Osteocyte (in vitro differentiated cells): ENCODE results near the gene PNMA1. TPM values are rescaled to one million over a fixed set of nuclear protein-coding genes. Genes with fewer than 3 reads are reported as not detected.

Experiments used
- DNase-seq: peaks from one replicate; pipeline ENCODE4 v3.0.0; 2021; ENCODE audit warnings: mixed read lengths; ENCODE audit not compliant: unreplicated experiment; ENCODE audit errors: extremely low spot score
- H3K27ac Mint-ChIP-seq: one replicate; pipeline ENCODE4 v1.8.0; 2021; ENCODE audit warnings: mild to moderate bottlenecking, mixed read lengths; ENCODE audit not compliant: unreplicated experiment
- H3K27me3 Mint-ChIP-seq: one replicate; pipeline ENCODE4 v1.8.0; 2021; ENCODE audit warnings: mixed read lengths; ENCODE audit not compliant: unreplicated experiment
- H3K36me3 Mint-ChIP-seq: one replicate; pipeline ENCODE4 v1.8.0; 2021; ENCODE audit warnings: mixed read lengths; ENCODE audit not compliant: unreplicated experiment
- H3K4me1 Mint-ChIP-seq: one replicate; pipeline ENCODE4 v1.8.0; 2021; ENCODE audit warnings: mixed read lengths; ENCODE audit not compliant: unreplicated experiment
- H3K4me3 Mint-ChIP-seq: one replicate; pipeline ENCODE4 v1.8.0; 2021; ENCODE audit warnings: mild to moderate bottlenecking, moderate library complexity, mixed read lengths; ENCODE audit not compliant: unreplicated experiment
- H3K9me3 Mint-ChIP-seq: one replicate; pipeline ENCODE4 v1.8.0; 2021; ENCODE audit warnings: mixed read lengths; ENCODE audit not compliant: unreplicated experiment
- CTCF ChIP-seq: fragments of 200-600 bp; sonication (generic); IDR thresholded peaks from 2 replicates; pipeline ENCODE4 v1.5.0; 2021; ENCODE audit warnings: antibody characterized with exemption, mild to moderate bottlenecking, moderate library complexity
- total RNA-seq: library from RNA; stranded (reverse); gene quantifications from 2 replicates; pipeline ENCODE4 v1.2.1, GENCODE V29; 2021

Gene PNMA1
- total RNA-seq, 1 donor from 2014 or later = 81.4 TPM

GRCh38 chr14:73745571-73746519 is 31.7 kb upstream of the PNMA1 start:
- Mint-ChIP-seq H3K4me1 (peaks cover 96% of the 10 kb centered on the region), H3K9me3 (no peaks in the 10 kb centered on the region), H3K36me3 (peaks cover 1% of the 10 kb centered on the region), H3K27me3 (no peaks in the 10 kb centered on the region), H3K4me3 (no peak overlapping the region), H3K27ac (peak overlapping the region; percentile 60)
- DNase-seq = no peak
- TF ChIP-seq CTCF = no peak

GRCh38 chr14:73744874-73745529 is 30.8 kb upstream of the PNMA1 start:
- Mint-ChIP-seq H3K27ac (peak overlapping the region; percentile 60), H3K4me1 (peaks cover 96% of the 10 kb centered on the region), H3K36me3 (peaks cover 1% of the 10 kb centered on the region), H3K4me3 (peak overlapping the region; percentile 42), H3K9me3 (no peaks in the 10 kb centered on the region), H3K27me3 (no peaks in the 10 kb centered on the region)
- no peak for TF ChIP-seq CTCF
- no peak for DNase-seq

- peak overlapping the region; percentile 80 for H3K27ac Mint-ChIP-seq
- H3K4me1 Mint-ChIP-seq = peaks cover 96% of the 10 kb centered on the region
- peak overlapping the region; percentile 42 for H3K4me3 Mint-ChIP-seq
- no peaks in the 10 kb centered on the region for H3K27me3 Mint-ChIP-seq
- no peak for TF ChIP-seq CTCF
- H3K9me3 Mint-ChIP-seq = no peaks in the 10 kb centered on the region
- no peak for DNase-seq
- H3K36me3 Mint-ChIP-seq = peaks cover 3% of the 10 kb centered on the region
Measured at GRCh38 chr14:73744175-73744867, 30.1 kb upstream of the PNMA1 start.

- Mint-ChIP-seq H3K4me1 (peaks cover 89% of the 10 kb centered on the region), H3K4me3 (no peak overlapping the region), H3K36me3 (peaks cover 7% of the 10 kb centered on the region), H3K27me3 (no peaks in the 10 kb centered on the region), H3K27ac (peak overlapping the region; percentile 80), H3K9me3 (no peaks in the 10 kb centered on the region)
- no peak for TF ChIP-seq CTCF
- no peak for DNase-seq
Measured at GRCh38 chr14:73743431-73743931, 29.3 kb upstream of the PNMA1 start.
